Measurements from ENCODE around the gene PDE1A.

- TF ChIP-seq PHF8 (CRISPR knock-in tag; IDR thresholded peaks at IDR 0.05) (no peak), RAD21 (CRISPR knock-in tag; IDR thresholded peaks at IDR 0.05) (no peak), HOXA5 (CRISPR knock-in tag; IDR thresholded peaks at IDR 0.05) (no peak), ZHX1 (CRISPR knock-in tag; IDR thresholded peaks at IDR 0.05; ENCODE audit: low read depth) (no peak), ESRRA (CRISPR knock-in tag; IDR thresholded peaks at IDR 0.05; ENCODE audit: low read depth) (no peak), BRCA1 (CRISPR knock-in tag; IDR thresholded peaks at IDR 0.05) (no peak), FOXA1 (IDR thresholded peaks at IDR 0.05) (no peak), FOXA1 (CRISPR knock-in tag; IDR thresholded peaks at IDR 0.05) (no peak)
Measured at GRCh38 chr2:182248362-182248761, 178.5 kb downstream of the PDE1A start.

All from HepG2 (cell line).